Psoas muscle (tissue), 8 donors: ENCODE results near the gene HOXA4. TPM values are rescaled to one million over a fixed set of nuclear protein-coding genes. Genes with fewer than 3 reads are reported as not detected.

ENCODE experiments used
- ATAC-seq, 4 donors: fragments of 200-7000 bp; cut with Tn5 transposase; one replicate each; pipeline ENCODE4 v1.9.1; 2020; ENCODE audit warnings: moderate library complexity in 3 of 4, mild to moderate bottlenecking in 2 of 4
- DNase-seq, 2 donors: peaks; one replicate each; pipeline ENCODE4 v3.0.0-alpha.2; 2020
- H3K27ac ChIP-seq: fragments of 200-600 bp; one replicate; pipeline ENCODE4 v1.8.0; 2022
- H3K27me3 ChIP-seq, 3 donors: fragments of 200-600 bp in 1 of 3; one replicate each; pipeline versions ENCODE4 v1.6.1 to v1.8.0; 2013 to 2022; ENCODE audit warnings: low read length in 2 of 3, mild to moderate bottlenecking in 2 of 3, moderate library complexity in 1 of 3; ENCODE audit not compliant: insufficient read depth in 3 of 3
- H3K36me3 ChIP-seq, 2 donors: fragments of 200-600 bp in 1 of 2; one replicate each; pipeline versions ENCODE4 v1.6.1 to v1.8.0; 2013 to 2022; ENCODE audit warnings: low read depth in 1 of 2, mild to moderate bottlenecking in 1 of 2, moderate library complexity in 1 of 2; ENCODE audit not compliant: insufficient read depth in 1 of 2
- H3K4me1 ChIP-seq: fragments of 200-600 bp; one replicate; pipeline ENCODE4 v1.8.0; 2022
- H3K4me3 ChIP-seq: fragments of 200-600 bp; one replicate; pipeline ENCODE4 v1.8.0; 2022; ENCODE audit warnings: mild to moderate bottlenecking
- H3K9me3 ChIP-seq: fragments of 200-600 bp; one replicate; pipeline ENCODE4 v1.8.0; 2022
- CTCF ChIP-seq: fragments of 200-600 bp; IDR thresholded peaks from one replicate; pipeline ENCODE4 v1.8.0; 2022; ENCODE audit warnings: antibody characterized with exemption
- WGBS, 3 donors: extraction: QIAGEN DNeasy Blood & Tissue Kit; methylation state at CpG; one replicate each; pipeline versions ENCODE4 v1.1.6 to v1.1.7; 2013; 5-methylcytosine and 5-hydroxymethylcytosine counted together
- intact Hi-C, 2 donors: fragments of 100-400 bp; cut with DNase I; formaldehyde crosslinking; loops; one replicate each; pipeline versions ENCODE4 v1.11.0 to v1.14.2; 2022
- long read RNA-seq, 2 donors: library from polyadenylated mRNA; unstranded; transcript quantifications; one replicate each; pipeline ENCODE4 v2.0.0, GENCODE V29; 2021
- polyA plus RNA-seq, 3 donors: library from polyadenylated mRNA; stranded (reverse); fragments of 200-250 nt; gene quantifications; one replicate each; pipeline ENCODE4 v1.2.3, GENCODE V29; 2013
- total RNA-seq, 4 donors: library from RNA; stranded (reverse); fragmentation: NEBNext Ultra II Directional in 2 of 4; extraction: Animal tissue kit (Norgen Biotek cat#: 25700) in 2 of 4; gene quantifications; one replicate each; pipeline versions ENCODE4 v1.2.1 to v1.2.4, GENCODE V29; 2021 to 2023
- donor health status: healthy with polysubstance abuse.
- donor health status: DM: no; HTN: no; CAD: no; lungs with moderate emphysema.
- donor health status: Bipolar disorder and iron deficiency.
- donor health status: healthy.
- donor health status: DM: yes; HTN: yes; CAD: no.
- donor health status: DM: no; HTN: no; CAD: no.
- donor health status: DM: no; HTN: no; CAD: no.
- donor health status: DM: yes; HTN: yes; CAD: no.

HOXA4 gene
- 10 to 100 TPM in 2 of 4 donors, 1 to 10 TPM in 2; 7.2 to 11.5 (median 9.1) TPM for total RNA-seq
- 10 to 100 TPM in 2 of 3 donors, 1 to 10 TPM in 1; 6.8 to 20.8 (median 12.5) TPM for polyA plus RNA-seq
- long read RNA-seq, donor 1, transcript HOXA4-204 (2 exons, 1,728 nt): major isoform, 7 of 8 reads
- long read RNA-seq, donor 1, partial matches to known transcripts: 0 of 8 reads
- long read RNA-seq, donor 1, other reads (novel, unspliced or antisense): 1 of 8 reads
- long read RNA-seq, donor 2, transcript HOXA4-204 (2 exons, 1,728 nt): major isoform, 9 of 9 reads
- long read RNA-seq, donor 2, partial matches to known transcripts: 0 of 9 reads
- long read RNA-seq, donor 2, other reads (novel, unspliced or antisense): 0 of 9 reads

- ATAC-seq: peak; percentile 93 to 97 (median 94)
- intact Hi-C loops: loop anchor here in 1 of 2 donors (1.0 kb wide), 1 partner anchor 266 kb away; the partner anchor contains the start of gene SKAP2
Measured at GRCh38 chr7:27130540-27131389, at the start of gene HOXA4. HOXA4 (minus strand) TSS chr7:27130757; CDS start chr7:27130733, 24 bp downstream.

GRCh38 chr7:27179503-27180430 lies 49.2 kb upstream of the HOXA4 start:
- H3K4me3 ChIP-seq: peak overlapping the region; percentile 79
- ATAC-seq (peak; percentile 71 to 72 (median 72)), DNase-seq (peak; percentile 72 to 90)
- H3K4me1 ChIP-seq: peaks cover 33% of the 10 kb centered on the region
- peak overlapping the region; percentile 92 for H3K27ac ChIP-seq
- WGBS, 3 donors: 15 to 19% (median 17%) methylated on average over 56 of the region's 56 CpGs
- peaks cover 0 to 35% (median 4%) of the 10 kb centered on the region in 3 donors for H3K27me3 ChIP-seq
- TF ChIP-seq CTCF: peak; percentile 93
- no peaks in the 10 kb centered on the region for H3K9me3 ChIP-seq
- no peaks in the 10 kb centered on the region for H3K36me3 ChIP-seq
- intact Hi-C loops: no loop called here

More at GRCh38 chr7:27130540-27131389, at the start of gene HOXA4:
- Histone ChIP-seq H3K4me1 (peaks cover 71% of the 10 kb centered on the region), H3K27me3 (no peaks in the 10 kb centered on the region), H3K27ac (peak within 1 kb of the TSS; percentile 94), H3K9me3 (no peaks in the 10 kb centered on the region), H3K36me3 (no peaks in the 10 kb centered on the region), H3K4me3 (peak within 1 kb of the TSS; percentile 92)
- peak; percentile 96 to 97 for DNase-seq
- TF ChIP-seq CTCF: no peak
- 1 to 6% (median 3%) methylated on average over 42 to 67 of the region's 67 CpGs for WGBS, 3 donors

GRCh38 chr7:27179030-27179429 lies 48.5 kb upstream of the HOXA4 start:
- Histone ChIP-seq H3K4me1 (peaks cover 33% of the 10 kb centered on the region), H3K4me3 (peak overlapping the region; percentile 79), H3K27me3 (peaks cover 0 to 28% (median 4%) of the 10 kb centered on the region in 3 donors), H3K9me3 (no peaks in the 10 kb centered on the region), H3K27ac (peak overlapping the region; percentile 92), H3K36me3 (no peaks in the 10 kb centered on the region)
- TF ChIP-seq CTCF: no peak
- 31 to 45% (median 41%) methylated on average over 14 of the region's 14 CpGs for WGBS, 3 donors
- DNase-seq (no peak), ATAC-seq (no peak)
- intact Hi-C loops: no loop called here

GRCh38 chr7:27178366-27178765 lies 47.8 kb upstream of the HOXA4 start:
- peak in 1 of 2 donors; percentile 54 for DNase-seq
- WGBS, 3 donors: 47 to 72% (median 66%) methylated on average over 6 of the region's 6 CpGs
- peak overlapping the region; percentile 92 for H3K27ac ChIP-seq
- H3K36me3 ChIP-seq: no peaks in the 10 kb centered on the region
- peak overlapping the region; percentile 79 for H3K4me3 ChIP-seq
- peak in 2 of 4 donors; percentile 19 to 37 for ATAC-seq
- no peaks in the 10 kb centered on the region for H3K9me3 ChIP-seq
- intact Hi-C loops: no loop called here
- H3K27me3 ChIP-seq: peaks cover 0 to 22% (median 2%) of the 10 kb centered on the region in 3 donors
- H3K4me1 ChIP-seq: peaks cover 27% of the 10 kb centered on the region
- TF ChIP-seq CTCF: no peak
